ENCODE measurements around the gene PHLDB3. TPM values are rescaled to one million over a fixed set of nuclear protein-coding genes. Genes with fewer than 3 reads are reported as not detected.

The PHLDB3 gene
- total RNA-seq, 4 donors from 2014 or later = 1.9 to 5.7 (median 3.5) TPM

DNA sequence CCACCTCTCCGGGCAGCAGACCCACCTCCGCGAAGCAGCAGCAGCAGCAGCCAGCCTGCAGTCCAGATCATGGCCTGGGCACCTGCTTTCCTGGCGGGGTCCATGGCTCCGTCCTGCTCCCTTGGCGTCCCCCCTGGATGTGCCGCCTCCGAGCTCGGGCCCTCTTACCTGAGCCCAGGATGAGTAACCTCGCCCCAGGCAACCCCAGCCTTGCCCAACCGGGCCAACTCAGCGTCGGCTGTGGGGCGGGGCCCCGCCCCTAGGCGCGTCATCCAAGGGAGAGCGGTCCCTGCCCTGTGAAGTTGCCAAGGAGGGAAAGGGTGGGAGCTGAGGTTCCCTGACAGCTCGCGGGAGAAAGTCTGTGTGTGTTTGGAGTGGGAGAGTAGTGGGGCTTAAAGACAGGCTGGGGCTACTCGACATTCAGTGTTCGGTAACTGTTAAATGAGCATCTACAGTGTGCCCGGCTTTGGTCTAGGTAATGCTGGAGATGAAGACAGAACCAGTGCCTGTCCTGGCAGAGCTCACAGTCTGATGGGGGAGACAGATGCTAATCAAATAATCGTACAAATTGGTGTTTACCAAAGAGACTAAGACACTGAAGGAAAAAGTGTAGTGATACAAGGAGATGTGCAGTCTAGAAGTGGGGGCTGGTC is 39.0 kb downstream of the PHLDB3 start, which contains the start of gene LYPD3:
Gene LYPD3 (minus strand): TSS at position 141 of the 653 bp plus-strand sequence. CDS start 37 bp downstream, at position 104.
- TF ChIP-seq, protein P1, sequence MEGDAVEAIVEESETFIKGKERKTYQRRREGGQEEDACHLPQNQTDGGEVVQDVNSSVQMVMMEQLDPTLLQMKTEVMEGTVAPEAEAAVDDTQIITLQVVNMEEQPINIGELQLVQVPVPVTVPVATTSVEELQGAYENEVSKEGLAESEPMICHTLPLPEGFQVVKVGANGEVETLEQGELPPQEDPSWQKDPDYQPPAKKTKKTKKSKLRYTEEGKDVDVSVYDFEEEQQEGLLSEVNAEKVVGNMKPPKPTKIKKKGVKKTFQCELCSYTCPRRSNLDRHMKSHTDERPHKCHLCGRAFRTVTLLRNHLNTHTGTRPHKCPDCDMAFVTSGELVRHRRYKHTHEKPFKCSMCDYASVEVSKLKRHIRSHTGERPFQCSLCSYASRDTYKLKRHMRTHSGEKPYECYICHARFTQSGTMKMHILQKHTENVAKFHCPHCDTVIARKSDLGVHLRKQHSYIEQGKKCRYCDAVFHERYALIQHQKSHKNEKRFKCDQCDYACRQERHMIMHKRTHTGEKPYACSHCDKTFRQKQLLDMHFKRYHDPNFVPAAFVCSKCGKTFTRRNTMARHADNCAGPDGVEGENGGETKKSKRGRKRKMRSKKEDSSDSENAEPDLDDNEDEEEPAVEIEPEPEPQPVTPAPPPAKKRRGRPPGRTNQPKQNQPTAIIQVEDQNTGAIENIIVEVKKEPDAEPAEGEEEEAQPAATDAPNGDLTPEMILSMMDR (IDR thresholded peaks at IDR 0.05; ENCODE audit: low read depth) = no peak

DNA sequence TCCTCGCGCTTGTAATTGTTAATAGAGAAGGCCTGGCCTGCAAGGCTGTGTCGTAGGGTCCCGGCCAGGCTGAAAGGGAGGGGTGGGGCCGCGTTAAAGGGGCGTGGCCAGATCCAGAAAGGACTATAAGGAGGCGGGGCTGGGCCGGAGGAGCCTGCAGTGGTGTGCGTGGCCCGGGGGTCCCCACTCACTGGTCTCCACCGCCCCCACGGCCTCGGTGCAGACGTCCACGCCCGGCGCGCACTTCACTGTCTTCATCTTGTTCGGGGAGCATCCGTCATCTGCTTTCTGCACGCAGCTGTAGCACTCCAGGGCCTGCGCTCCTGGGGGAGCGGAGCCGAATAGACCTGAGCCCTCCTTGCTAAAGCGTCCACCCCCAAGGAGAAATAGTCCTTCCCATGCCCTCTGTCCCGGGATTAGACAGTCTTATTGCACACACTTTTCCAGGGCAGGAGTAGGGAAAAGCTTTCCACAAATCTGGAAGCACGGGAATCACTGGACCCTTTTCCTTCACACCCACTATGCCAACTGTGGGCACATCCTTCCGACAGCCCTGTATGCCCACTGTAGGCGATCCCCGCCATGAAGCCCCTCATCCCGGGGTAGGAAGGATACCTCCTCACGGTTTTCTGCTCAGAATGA is 40.3 kb downstream of the PHLDB3 start:
- TF ChIP-seq, protein P1 (IDR thresholded peaks at IDR 0.05; ENCODE audit: low read depth) = no peak

- TF ChIP-seq, protein P1 (IDR thresholded peaks at IDR 0.05; ENCODE audit: low read depth) = no peak
These were observed 41.0 kb downstream of the PHLDB3 start for GRCh38 chr19:43463381-43464133.

DNA sequence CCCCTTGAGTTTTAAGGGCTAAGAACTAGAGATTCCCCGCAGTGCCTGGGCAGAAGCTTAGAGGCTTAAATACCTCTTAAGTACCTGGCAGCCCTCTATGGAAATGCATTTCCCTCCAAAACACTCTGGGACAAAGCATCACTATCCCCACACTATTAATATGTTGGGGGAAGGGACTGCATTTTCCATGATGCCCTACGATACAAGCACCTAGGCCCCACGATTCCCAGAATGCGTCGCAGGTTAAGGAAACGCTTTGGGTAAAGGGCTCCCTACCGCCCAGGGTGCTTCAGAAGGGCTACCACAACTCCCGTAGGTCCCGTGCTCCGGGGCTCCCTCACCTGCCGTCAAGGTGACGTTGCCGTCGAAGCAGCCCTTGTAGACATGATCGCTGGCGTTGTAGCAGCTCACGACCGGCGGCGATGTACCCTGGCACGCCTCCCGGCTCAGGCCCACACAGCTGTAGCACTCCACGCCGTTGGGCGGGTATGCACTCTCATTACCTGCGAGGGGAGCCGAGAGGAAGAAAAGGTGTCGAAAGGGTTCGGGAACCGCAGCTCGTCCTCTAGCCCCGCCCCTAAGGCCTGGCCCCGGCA is 41.7 kb downstream of the PHLDB3 start:
- TF ChIP-seq, protein P1 (IDR thresholded peaks at IDR 0.05; ENCODE audit: low read depth) = no peak

- TF ChIP-seq, protein P1 (IDR thresholded peaks at IDR 0.05; ENCODE audit: low read depth) = no peak
These were observed 42.2 kb downstream of the PHLDB3 start for GRCh38 chr19:43462383-43462782.

DNA sequence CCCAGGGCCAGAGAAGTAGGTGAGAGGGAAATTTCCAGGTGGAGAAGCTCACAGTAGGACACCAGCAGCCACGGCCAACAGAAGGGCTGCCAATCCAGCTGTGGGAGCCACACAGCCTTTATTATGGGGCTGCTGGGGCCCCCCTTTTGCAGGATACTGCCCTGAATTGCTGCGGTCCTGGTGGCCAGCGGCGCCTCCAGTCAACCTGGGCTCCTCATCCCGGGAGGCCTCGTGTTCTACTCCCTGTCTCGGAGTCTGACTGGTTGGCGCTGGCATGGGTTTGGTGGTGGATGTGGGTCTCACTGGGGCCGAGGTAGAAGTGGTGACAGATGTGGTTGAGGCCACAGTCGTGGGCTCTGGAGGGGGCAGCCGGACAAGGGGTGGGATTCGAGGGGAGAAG is 43.2 kb downstream of the PHLDB3 start:
- TF ChIP-seq, protein P1 (IDR thresholded peaks at IDR 0.05; ENCODE audit: low read depth) = no peak
